NCI-H1417 treated with DMSO at 0.1 percent for 48 hours (cell line): ENCODE results near the gene TNFSF11.

Experiments used
- DNase-seq: peaks from one replicate; lab custom pipeline; 2025; lab: John Stamatoyannopoulos, UW

TNFSF11 gene

GRCh38 chr13:42653679-42654078, 79.7 kb downstream of the TNFSF11 start:
- DNase-seq, result no peak

DNA sequence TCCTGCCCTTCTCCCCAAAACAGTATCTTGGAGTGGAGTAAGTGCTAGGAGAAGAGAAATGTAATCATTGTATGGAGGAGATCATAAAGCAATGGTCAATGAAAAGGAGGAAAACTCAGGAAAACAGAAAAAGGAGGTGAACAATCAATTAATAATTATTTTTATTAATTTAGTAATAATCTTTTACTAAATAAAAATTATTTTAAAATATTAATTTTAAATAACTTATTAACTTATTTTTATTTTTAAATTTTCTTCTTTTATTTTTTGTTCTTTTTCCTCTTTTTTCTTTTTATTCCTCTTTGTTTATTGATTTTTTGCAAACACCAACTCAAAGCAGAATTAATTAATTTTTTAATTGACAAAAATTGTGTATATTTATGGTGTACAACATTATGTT, 80.3 kb downstream of the TNFSF11 start:
- DNase-seq, result no peak

DNA sequence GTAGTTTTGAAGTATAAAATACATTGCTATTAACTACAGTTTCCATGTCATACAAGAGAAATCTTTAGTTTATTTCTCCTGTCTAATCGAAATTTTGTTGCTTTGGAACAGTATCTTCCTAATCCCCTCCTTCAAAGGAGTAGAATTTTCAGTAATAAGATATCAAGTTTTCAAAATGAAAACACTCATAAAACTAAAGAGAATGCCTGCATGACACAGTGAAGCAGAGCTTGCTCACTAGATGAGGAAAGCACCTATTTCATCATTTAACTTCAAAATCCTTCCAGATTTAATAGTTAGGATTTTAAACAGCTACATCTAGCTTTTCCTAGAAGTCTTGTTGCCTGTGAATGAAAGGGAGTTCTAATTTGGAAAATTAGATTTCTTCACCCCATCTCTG, 80.8 kb downstream of the TNFSF11 start:
- no peak for DNase-seq

GRCh38 chr13:42656161-42656560, 82.2 kb downstream of the TNFSF11 start:
- no peak for DNase-seq

GRCh38 chr13:42656958-42657357, 83.0 kb downstream of the TNFSF11 start:
- no peak for DNase-seq
